GM12878 (cell line): Measurements from ENCODE around the gene DAAM1. TPM values are rescaled to one million over a fixed set of nuclear protein-coding genes. Genes with fewer than 3 reads are reported as not detected.

Experiments used
- ATAC-seq: fragments of 200-7000 bp; cut with Tn5 transposase; 3 replicates; pipeline ENCODE4 v1.9.1; 2020; ENCODE audit warnings: mild to moderate bottlenecking, moderate library complexity
- BruUV-seq: library from RNA; stranded (reverse); fragments of 400-500 nt; replicated peaks from 2 replicates; lab custom pipeline; 2021; lab: Mats Ljungman, UMichigan
- CTCF ChIA-PET: fragments of 300-600 bp; sonication (Branson Sonifier 250); formaldehyde crosslinking; extraction: SDS; loops from one replicate; lab custom pipeline; 2021; ENCODE audit warnings: inconsistent platforms; lab: Yijun Ruan, JAX
- POLR2A ChIA-PET: fragments of 350-600 bp; formaldehyde crosslinking; extraction: SDS; loops from one replicate; lab custom pipeline; 2021; ENCODE audit warnings: inconsistent platforms; lab: Charles Lee
- RAD21 ChIA-PET: fragments of 300-600 bp; sonication (Branson Sonifier 250); formaldehyde crosslinking; loops from one replicate; lab custom pipeline; 2023; ENCODE audit warnings: antibody characterized with exemption; ENCODE audit not compliant: unreplicated experiment; lab: Charles Lee
- SMC1A ChIA-PET: fragments of 300-600 bp; sonication (Branson Sonifier 250); formaldehyde crosslinking; loops from one replicate; lab custom pipeline; 2023; ENCODE audit not compliant: unreplicated experiment, uncharacterized antibody; lab: Charles Lee
- DNase-seq: peaks from one replicate; pipeline ENCODE4 v3.0.0-alpha.2; 2011; ENCODE audit warnings: low read depth, low spot score
- FAIRE-seq: peaks from 3 replicates; lab custom pipeline; 2011; peaks lifted over from hg19 to GRCh38; lab: Jason Lieb, UNC
- H2AFZ ChIP-seq: 2 replicates; pipeline ENCODE4 v1.6.0; 2011; ENCODE audit warnings: low read depth, low read length, control low read depth; ENCODE audit not compliant: control insufficient read depth
- H3K27ac ChIP-seq: 2 replicates; pipeline ENCODE4 v1.5.1; 2011; ENCODE audit warnings: control low read depth; ENCODE audit not compliant: control insufficient read depth, insufficient read depth
- H3K27me3 ChIP-seq, 2 experiments: replicated peaks in 1 of 2; 2 replicates each; pipeline versions ENCODE4 v1.6.0 to v1.6.1; 2011; ENCODE audit warnings: low read length in 1 of 2; ENCODE audit not compliant: control insufficient read depth in 2 of 2, insufficient read depth in 2 of 2
- H3K36me3 ChIP-seq, 2 experiments: 2 replicates each; pipeline ENCODE4 v1.5.1; 2011; ENCODE audit warnings: low read length in 1 of 2; ENCODE audit not compliant: control insufficient read depth in 2 of 2, insufficient read depth in 2 of 2
- H3K4me1 ChIP-seq: 2 replicates; pipeline ENCODE4 v1.6.1; 2011; ENCODE audit warnings: mild to moderate bottlenecking, low read length, moderate library complexity, mixed read lengths; ENCODE audit not compliant: control insufficient read depth, insufficient read depth
- H3K4me2 ChIP-seq: 2 replicates; pipeline ENCODE4 v1.6.0; 2011; ENCODE audit warnings: control low read depth; ENCODE audit not compliant: control insufficient read depth, insufficient read depth
- H3K4me3 ChIP-seq: fragments of 200-600 bp; sonication (generic); 2 replicates; pipeline ENCODE4 v1.5.1; 2016
- H3K79me2 ChIP-seq: 2 replicates; pipeline ENCODE4 v1.6.0; 2011; ENCODE audit warnings: low read length; ENCODE audit not compliant: control insufficient read depth, insufficient read depth
- H3K9ac ChIP-seq: 2 replicates; pipeline ENCODE4 v1.8.0; 2011; ENCODE audit warnings: low read length, control low read depth, mixed read lengths; ENCODE audit not compliant: control insufficient read depth, insufficient read depth
- H3K9me3 ChIP-seq: replicated peaks from 3 replicates; pipeline ENCODE4 v1.5.1; 2011; ENCODE audit warnings: mild to moderate bottlenecking, low read length; ENCODE audit not compliant: control insufficient read depth, insufficient read depth
- H4K20me1 ChIP-seq: 2 replicates; pipeline ENCODE4 v1.6.0; 2011; ENCODE audit not compliant: control insufficient read depth, insufficient read depth
- ATF3 ChIP-seq: IDR thresholded peaks from 2 replicates; pipeline ENCODE4 v1.6.1; 2011; ENCODE audit warnings: low read depth, mild to moderate bottlenecking, low read length, moderate library complexity, borderline replicate concordance; ENCODE audit errors: extremely low read depth
- ATF7 ChIP-seq: fragments of 450-650 bp; IDR thresholded peaks from 2 replicates; pipeline ENCODE4 v1.6.1; 2016; ENCODE audit warnings: low read depth, mild to moderate bottlenecking
- BCLAF1 ChIP-seq: fragments of 450-650 bp; IDR thresholded peaks from 2 replicates; pipeline ENCODE4 v1.6.1; 2017; ENCODE audit warnings: antibody characterized with exemption, mild to moderate bottlenecking, moderate library complexity
- BHLHE40 ChIP-seq, 2 experiments: fragments of 450-650 bp in 1 of 2; IDR thresholded peaks; 2 replicates each; pipeline ENCODE4 v1.6.1; 2011 to 2017; ENCODE audit warnings: low read depth in 2 of 2, borderline replicate concordance in 1 of 2, improper control_type of control experiment in 1 of 2, low read length in 1 of 2, mild to moderate bottlenecking in 1 of 2
- CBX5 ChIP-seq: sonication (generic); IDR thresholded peaks from 2 replicates; pipeline ENCODE4 v1.6.1; 2016; ENCODE audit warnings: low read depth, moderate library complexity, mild to moderate bottlenecking, inconsistent platforms
- CHD1 ChIP-seq: IDR thresholded peaks from 2 replicates; pipeline ENCODE4 v1.6.1; 2012; ENCODE audit warnings: low read depth, low read length, improper control_type of control experiment
- CHD4 ChIP-seq: fragments of 200-600 bp; sonication (generic); IDR thresholded peaks from 2 replicates; pipeline ENCODE4 v1.6.1; 2016; ENCODE audit warnings: mild to moderate bottlenecking
- E2F4 ChIP-seq: IDR thresholded peaks from 2 replicates; pipeline ENCODE4 v1.6.1; 2012; ENCODE audit warnings: low read depth, low read length, improper control_type of control experiment
- FOXM1 ChIP-seq: IDR thresholded peaks from 2 replicates; pipeline ENCODE4 v1.6.1; 2012; ENCODE audit warnings: low read depth, mild to moderate bottlenecking, inconsistent platforms, low read length, moderate library complexity
- HDGF ChIP-seq: fragments of 450-650 bp; IDR thresholded peaks from 2 replicates; pipeline ENCODE4 v1.6.1; 2016; ENCODE audit warnings: antibody characterized with exemption
- RAD51 ChIP-seq: fragments of 450-650 bp; IDR thresholded peaks from 2 replicates; pipeline ENCODE4 v1.6.1; 2016; ENCODE audit warnings: moderate library complexity, mild to moderate bottlenecking, inconsistent platforms
- SIN3A ChIP-seq: IDR thresholded peaks from 2 replicates; pipeline ENCODE4 v1.6.1; 2012; ENCODE audit warnings: low read depth, low read length, improper control_type of control experiment
- STAT1 ChIP-seq: fragments of 450-650 bp; conservative IDR thresholded peaks from 2 replicates; pipeline ENCODE4 v1.6.1; 2014; ENCODE audit warnings: antibody characterized with exemption, mild to moderate bottlenecking
- ZBTB4 ChIP-seq: fragments of 450-650 bp; formaldehyde crosslinking; IDR thresholded peaks from 2 replicates; pipeline ENCODE4 v1.4.0; 2022; ENCODE audit warnings: mild to moderate bottlenecking, moderate library complexity
- WGBS: methylation state at CpG from one replicate; pipeline ENCODE4 v1.1.6; 2016; ENCODE audit warnings: low lambda C conversion rate; ENCODE audit not compliant: insufficient replicate concordance, insufficient coverage; ENCODE audit errors: missing lambda C conversion rate; 5-methylcytosine and 5-hydroxymethylcytosine counted together
- in situ Hi-C: fragments of 300-500 bp; cut with MboI; formaldehyde crosslinking; loops from 9 replicates; pipeline ENCODE4 v1.14.3; 2018; ENCODE audit warnings: mixed read lengths
- intact Hi-C: fragments of 100-400 bp; cut with micrococcal nuclease; formaldehyde crosslinking; loops from one replicate; pipeline ENCODE4 v1.14.2; 2022; ENCODE audit not compliant: unreplicated experiment
- polyA plus RNA-seq, 11 experiments: library from polyadenylated mRNA; depleted of rRNA in 4 of 11; unstranded in 6 of 11; stranded (reverse) in 5 of 11; fragments of >200 nt; fragmentation: Nextera tagmentation in 4 of 11; fragmentation: Illumina TruSeq in 1 of 11; extraction: Ambion mirVana in 4 of 11; extraction: Trizol in 1 of 11; gene quantifications; 1 replicate in 1 of 11; 2 replicates in 10 of 11; pipeline versions ENCODE4 v1.2.1 to v1.2.3, GENCODE V29; 2011 to 2016; ENCODE audit warnings: inconsistent platforms in 2 of 11, missing spikeins in 2 of 11, low read depth in 1 of 11
- total RNA-seq, 4 experiments: library from RNA; depleted of rRNA in 3 of 4; stranded (reverse); fragments of >200 nt in 3 of 4; fragmentation: Illumina TruSeq in 1 of 4; extraction: Trizol in 1 of 4; gene quantifications; 2 replicates each; pipeline versions ENCODE4 v1.2.1 to v1.2.3, GENCODE V29; 2013 to 2021

The DAAM1 gene
- total and polyA plus RNA-seq, 10 of the 15 experiments (the other 5 are each of a cell fraction or from before 2014, with no cell fraction given) = 13.8 to 32.4 (median 24.2) TPM

- TF ChIP-seq STAT1 (no peak), CHD4 (no peak), BHLHE40 (IDR thresholded peaks at IDR 0.05; ENCODE audit: borderline replicate concordance in 1 of 2, low read depth in 2 of 2, low read length in 1 of 2) (peak in 1 of 2 experiments; percentile 16; a peak in 1 of 4 replicates), E2F4 (no peak), BCLAF1 (peak; percentile 53; the same call in 1 of the 2 replicates)
These were observed 26.8 kb upstream of the DAAM1 start (continued) for GRCh38 chr14:59161561-59162175.

GRCh38 chr14:59166258-59166657 lies 22.2 kb upstream of the DAAM1 start:
- ATAC-seq (no peak), FAIRE-seq (no peak), DNase-seq (no peak)
- no peaks in the 10 kb centered on the region for H3K79me2 ChIP-seq
- H3K4me1 ChIP-seq = no peaks in the 10 kb centered on the region
- H3K4me2 ChIP-seq = no peak overlapping the region
- intact Hi-C loops (no loop called here), in situ Hi-C loops (no loop called here)
- no peaks in the 10 kb centered on the region for H3K36me3 ChIP-seq
- WGBS = 70% methylated on average over 3 of the region's 3 CpGs
- no peaks in the 10 kb centered on the region; the same call in 2 of the 3 replicates for H3K9me3 ChIP-seq
- POLR2A ChIA-PET = no interaction called here
- H3K27me3 ChIP-seq = no peaks in the 10 kb centered on the region
- H4K20me1 ChIP-seq = no peaks in the 10 kb centered on the region
- no peak overlapping the region for H3K9ac ChIP-seq
- no TSS peak for BruUV-seq
- no peak overlapping the region for H3K4me3 ChIP-seq
- RAD21 ChIA-PET = no interaction called here
- H3K27ac ChIP-seq = no peak overlapping the region
- no peak overlapping the region for H2AFZ ChIP-seq
- CTCF ChIA-PET = no interaction called here
- SMC1A ChIA-PET = interaction anchor here (0.6 kb wide), 1 partner anchor 19 kb away, joined by 3 read pairs; no protein-coding TSS in a partner anchor
- TF ChIP-seq ATF7 (no peak), CHD1 (no peak), RAD51 (no peak), ATF3 (no peak), ZBTB4 (no peak), SIN3A (no peak), FOXM1 (no peak), HDGF (no peak), CBX5 (no peak)
